GM19463 (cell line): ENCODE measurements around the gene TET3.
"Not testable (repeated sequence)": the region's sequence is repeated elsewhere in the genome, so short reads cannot be mapped to it uniquely, and the experiment has no call there.

Experiments
- ATAC-seq: cut with Tn5 transposase; IDR thresholded peaks from one replicate; pipeline ENCODE4 v1.9.1; 2021; ENCODE audit warnings: mild to moderate bottlenecking, moderate library complexity; ENCODE audit not compliant: unreplicated experiment

TET3 gene

DNA sequence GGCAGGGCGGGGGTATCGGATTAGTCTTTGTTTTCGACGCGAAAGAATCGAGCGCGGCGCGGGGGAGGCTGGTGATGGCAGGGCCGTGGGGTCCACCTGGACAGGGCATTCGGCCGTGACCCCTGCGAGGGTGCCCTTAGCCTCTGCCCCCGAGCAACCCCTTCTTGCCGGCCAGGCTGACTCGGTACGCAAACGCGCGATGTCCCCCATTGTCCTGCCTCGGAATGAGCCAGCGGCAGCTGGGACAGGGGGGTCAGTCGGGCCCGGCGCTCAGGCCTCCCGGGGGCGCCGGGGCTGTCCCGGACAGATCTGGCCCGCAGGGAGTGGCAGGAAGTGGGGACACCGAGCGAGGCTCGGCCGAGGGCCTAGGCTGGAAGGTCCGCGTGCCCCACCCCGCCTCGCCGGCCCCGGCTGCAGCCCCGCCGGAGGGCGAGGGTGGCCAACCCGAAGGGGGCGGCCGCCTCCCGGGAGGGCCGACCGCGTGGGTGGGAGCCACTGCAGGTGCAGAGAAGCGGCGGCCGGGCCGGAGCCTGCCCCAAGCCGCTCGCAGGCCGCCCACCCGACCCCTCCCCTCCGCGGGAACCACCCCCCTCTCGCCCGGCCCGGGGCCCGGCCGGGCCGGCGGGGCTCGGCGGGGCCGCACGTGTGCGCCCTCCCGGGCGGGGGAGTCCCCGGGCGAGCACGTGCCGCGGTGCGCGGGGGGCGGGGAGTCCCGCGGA lies at the start of gene TET3:
TSS of gene TET3 (plus strand) at position 708 of the 719 bp plus-strand sequence. CDS start 1,494 bp downstream, outside the sequence.
- ATAC-seq: peak; percentile 41

DNA sequence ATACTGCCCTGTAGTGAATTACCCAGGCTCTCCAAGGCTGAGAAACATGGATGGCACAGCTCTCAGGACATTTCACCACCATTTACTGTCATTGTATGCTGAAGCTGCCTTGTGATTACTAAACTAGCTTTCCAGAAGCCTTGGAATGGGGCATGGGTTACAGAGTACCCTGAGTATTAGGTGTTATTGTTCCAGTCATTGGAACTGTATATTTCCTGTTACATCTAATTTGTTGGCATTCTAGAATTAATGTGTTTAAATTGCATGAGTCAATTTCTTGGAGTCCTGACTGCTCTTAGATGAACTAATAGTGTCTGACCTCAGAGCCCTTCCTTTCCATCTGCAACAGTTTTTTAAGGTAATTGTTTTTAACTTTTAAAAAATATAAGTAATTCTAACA lies 49.1 kb upstream of the TET3 start:
- ATAC-seq: no peak

DNA sequence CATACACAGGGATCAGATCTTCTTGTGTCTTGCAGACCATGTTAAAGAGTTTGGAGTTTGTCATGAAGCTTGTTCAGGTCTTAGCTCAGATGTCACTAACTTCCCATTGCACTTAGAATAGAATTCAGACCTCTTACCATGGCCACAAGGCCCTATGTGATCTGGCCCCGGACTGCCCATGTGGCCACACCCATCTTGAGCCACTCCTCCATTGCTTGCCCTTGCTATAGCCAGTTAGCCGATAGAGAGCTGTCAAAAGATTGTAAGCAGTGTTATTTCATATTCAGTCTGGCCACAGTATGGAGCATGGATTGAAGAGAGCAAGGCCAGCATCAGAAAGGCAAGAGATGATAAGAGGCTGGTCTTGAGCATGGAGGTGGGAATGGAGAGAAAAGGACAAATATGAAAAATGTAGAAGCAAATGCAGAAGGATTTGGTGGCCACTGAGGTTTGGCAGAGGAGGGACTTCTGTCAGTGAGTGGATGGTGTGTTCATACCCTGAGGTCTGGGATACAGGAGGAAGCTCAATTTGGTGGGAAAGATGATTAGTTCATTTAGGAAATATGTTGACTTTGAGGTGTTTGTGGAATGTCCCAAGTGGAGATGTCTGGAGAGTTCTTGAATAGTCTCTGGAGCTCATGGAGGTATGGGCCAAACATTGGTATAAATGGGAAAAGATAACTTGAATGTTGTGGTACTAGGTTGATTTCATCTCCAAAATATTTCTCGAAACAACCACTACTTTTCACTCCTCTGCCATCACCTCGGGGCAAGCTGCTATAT lies 47.4 kb upstream of the TET3 start:
- no peak for ATAC-seq

DNA sequence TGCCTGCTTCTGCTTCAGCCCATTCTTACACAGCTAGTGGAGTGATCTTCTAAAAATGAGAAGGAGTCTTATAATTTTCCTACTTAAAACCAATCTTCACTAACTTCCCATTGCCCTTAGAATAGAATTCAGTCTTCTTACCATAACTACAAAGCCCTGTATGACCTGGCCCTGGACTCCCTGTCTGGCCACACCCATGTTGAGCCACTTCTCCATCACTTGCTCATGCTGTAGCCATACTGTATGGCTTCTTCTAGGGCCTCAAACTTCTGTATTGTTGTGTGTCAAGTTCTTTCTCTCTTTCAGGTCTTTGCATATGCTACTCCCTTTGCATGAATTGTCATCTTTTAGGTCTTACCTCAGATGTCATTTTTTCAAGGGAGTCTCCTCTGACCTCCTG lies 46.8 kb upstream of the TET3 start:
- no peak for ATAC-seq

DNA sequence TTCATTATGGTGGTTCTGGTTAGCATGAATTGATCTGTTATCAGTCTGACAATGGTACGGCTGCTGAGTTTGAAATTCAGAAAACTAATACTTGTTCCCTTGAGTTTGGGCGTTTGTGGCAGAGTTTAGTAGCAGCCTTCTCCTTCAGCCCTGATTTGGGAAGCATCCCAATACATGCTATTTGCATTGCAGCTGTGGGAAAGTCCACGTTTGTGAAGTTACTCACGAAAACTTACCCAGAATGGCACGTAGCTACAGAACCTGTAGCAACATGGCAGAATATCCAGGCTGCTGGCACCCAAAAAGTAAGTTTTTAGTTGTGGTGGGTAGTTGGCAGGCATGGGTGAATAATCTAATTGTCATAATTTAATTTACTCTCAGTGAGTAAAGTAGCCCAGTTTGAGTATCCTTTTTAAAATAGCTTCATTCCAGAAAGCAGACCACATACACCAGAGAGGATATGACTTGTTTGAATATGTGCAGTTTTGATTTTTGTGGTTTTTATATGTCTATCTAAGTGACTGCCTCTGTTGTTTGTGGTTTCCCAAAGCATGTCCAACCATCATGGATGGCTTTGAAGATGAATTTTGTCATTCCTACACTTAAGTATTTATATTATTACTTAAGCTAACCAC lies 45.9 kb upstream of the TET3 start:
- ATAC-seq: no peak

DNA sequence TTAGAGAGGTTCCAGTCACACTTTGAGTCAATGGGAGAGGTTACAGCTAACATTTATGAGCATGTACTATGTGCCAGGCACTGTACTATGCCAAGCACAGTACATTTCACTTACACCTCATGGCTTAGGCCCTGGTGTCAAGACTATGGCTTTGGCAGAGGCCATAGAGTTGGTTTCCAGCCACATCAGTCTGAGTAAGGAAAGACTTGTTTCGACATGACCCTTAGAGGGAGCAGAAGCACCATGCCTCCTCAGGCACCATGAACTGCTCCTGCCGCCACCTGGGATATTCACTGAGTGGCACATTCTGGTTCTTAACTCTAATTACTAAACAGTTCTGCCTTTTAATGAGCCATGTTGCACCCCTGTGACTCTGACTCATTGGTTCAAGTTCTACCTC lies 45.3 kb upstream of the TET3 start:
- ATAC-seq: no peak

DNA sequence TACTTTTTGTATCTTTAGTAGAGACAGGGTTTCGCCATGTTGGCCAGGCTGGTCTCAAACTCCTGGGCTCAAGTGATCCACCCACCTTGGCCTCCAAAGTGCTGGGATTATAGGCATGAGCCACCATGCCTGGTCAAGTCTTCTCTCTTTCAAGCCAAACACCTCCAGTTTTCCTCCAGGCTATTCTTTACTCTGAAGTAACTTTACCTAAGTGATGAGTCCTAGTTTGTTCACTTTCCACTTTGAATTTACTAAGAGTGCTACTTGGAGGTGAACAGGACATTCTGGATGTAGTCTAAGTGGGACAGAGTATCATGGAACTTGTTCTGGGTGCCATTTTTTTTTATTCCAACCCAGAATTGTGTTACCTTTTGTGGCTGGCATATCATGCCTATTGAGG lies 44.6 kb upstream of the TET3 start:
- not testable (repeated sequence) for ATAC-seq

DNA sequence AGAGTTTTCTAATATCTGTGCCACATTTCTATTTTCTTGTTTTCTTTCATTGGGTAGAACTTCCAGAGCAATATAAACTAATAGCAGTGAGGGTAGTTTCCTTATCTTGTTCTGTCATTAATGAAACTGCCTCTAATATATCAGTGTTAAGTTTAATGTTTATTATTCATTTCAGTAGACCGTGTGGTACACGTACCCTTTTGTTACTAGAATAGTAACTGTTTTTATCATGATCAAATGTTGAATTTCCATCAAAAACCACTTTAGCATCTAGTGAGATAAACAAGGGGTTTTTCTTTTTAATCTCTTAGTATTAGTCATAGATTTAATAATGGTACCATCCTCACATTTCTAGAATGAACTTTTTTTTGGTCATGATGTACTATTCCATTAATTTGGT lies 42.0 kb upstream of the TET3 start:
- no peak for ATAC-seq

DNA sequence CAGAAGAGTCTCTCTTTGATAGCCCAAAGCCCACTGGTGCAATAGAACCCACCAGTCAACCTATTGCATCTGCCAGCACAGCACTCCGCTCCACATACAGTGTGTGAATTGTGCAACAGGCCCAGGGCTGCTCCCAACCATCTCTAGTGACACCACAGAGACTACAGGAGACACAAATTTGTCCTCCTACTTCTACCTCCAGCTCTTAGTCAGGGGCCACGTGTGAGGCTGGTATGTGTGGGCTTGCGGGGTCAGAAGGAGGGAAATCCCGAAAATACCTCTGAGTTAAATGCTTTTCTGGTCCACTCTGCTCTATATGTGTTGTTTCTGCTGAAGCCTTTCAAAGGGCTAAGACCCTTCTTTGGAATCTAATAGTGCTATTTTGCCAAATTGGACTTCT lies 40.0 kb upstream of the TET3 start:
- peak; percentile 76 for ATAC-seq

DNA sequence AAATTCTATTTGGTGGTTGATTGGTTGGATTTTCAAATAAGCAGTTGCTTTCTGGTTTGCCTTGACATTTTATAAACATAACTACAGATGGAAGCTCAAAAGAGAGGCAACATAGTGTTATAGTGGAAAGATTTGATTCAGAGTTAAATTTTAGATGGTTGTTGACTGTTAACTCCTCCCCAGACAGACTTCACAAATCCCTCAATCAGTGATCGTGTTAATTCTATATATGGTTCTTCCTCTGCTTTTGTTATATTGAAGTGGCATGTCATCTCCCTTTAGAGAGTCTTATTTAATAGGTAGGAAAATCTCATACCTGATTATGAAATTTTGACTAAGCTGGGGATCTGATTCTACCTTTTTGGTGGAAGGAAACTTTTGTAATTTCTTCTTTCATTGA lies 38.5 kb upstream of the TET3 start:
- ATAC-seq: no peak

DNA sequence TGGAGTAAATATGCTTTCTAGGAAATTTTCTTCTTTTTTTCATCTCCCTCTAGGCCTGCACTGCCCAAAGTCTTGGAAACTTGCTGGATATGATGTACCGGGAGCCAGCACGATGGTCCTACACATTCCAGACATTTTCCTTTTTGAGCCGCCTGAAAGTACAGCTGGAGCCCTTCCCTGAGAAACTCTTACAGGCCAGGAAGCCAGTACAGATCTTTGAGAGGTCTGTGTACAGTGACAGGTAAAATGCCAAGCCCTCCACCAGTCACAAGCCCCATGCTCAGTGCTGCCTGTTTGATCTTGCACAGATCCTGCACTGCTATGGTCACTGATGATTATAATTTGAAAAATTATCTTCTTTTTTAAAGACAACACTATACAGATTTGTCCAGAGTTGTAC lies 38.0 kb upstream of the TET3 start:
- ATAC-seq: no peak

DNA sequence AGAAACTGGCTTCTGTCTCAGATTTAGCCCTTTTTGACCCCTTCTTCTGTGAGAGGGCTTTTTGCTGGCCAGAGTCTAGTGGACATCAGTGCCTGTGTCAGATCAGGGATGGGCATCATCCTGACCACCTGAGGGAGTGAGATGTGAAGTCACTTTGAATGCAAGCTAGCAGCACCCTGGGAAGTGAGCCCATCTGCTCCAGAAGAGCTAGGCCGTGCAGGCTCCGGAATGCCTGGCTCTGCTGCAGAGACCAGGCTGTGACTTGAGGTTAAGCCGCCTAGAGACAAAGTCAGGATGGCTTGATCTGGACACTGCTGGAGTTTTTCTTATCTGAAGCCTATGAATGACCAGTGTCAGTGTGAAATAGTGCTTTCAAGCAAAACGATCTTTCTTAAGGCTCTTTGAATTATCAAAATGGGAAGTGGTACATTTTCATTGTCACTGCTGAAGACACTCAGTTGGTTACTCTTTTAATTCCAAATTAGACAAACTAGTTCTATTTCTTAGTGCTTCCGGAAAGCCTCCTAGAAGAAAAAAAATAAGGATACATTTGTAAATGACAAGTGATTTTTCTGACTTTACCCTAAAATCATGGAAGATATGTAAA lies 37.2 kb upstream of the TET3 start:
- no peak for ATAC-seq

DNA sequence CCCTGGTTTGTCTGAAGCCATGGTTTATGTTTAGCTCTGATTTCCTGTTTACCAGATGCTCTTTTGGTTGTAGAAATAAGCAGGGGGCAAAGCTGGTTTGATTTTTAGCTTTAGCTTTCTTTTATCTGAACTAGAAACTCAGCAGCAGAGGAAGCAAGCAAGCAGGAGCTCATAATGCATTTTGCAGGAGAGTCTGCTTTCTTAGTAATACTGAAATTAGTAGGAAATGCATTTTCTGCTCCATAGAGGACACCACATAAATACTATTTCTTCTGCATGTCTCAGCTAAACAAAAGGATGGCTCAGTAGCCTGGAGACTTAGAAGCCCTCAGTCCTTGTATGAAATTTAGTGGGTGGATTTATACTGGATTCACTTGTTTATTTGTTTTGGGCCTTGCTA lies 34.9 kb upstream of the TET3 start:
- ATAC-seq: no peak

DNA sequence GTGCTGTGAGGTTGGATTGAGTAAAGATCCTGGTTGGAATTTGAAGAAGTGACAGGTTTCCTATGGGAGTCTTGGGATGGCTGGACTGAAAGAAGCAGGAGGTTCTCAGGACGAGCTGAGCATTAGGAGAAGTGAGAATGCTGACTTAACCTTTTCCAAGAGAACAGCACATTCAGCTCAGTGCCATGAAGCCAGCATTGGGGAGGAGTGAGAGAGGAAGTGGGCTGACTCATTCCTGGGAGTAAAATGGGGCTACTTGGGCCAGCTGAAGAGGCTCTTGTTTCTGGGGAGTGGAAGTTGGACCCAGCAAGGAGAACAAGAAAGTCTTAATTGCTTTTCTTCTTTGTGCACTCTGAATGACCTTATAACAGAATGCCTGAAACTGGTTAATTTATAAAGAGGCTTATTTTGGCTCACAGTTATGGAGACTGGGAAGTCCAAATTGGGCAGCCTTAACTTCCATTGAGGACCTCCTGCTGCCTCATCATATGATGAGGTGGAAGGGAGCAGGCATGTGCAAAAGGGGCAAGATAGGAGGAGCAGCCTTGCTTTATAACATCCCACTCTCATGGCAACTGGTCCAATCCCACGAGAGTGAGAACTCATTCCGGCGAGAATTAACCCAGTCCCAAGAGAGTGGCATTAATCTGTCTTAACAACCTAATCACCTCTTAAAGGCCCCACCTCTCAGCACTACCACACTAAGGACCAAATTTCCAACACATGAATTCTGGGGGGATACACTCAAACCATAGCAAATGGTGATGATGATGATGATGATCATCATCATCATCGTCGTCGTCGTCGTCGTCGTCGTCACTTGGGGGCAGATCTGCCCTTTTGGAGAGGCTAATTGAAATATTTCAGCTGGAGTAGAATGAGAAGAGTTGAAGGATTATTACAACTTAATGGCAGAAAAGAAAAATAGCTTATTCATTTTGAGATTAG lies 31.9 kb upstream of the TET3 start:
- ATAC-seq: no peak

DNA sequence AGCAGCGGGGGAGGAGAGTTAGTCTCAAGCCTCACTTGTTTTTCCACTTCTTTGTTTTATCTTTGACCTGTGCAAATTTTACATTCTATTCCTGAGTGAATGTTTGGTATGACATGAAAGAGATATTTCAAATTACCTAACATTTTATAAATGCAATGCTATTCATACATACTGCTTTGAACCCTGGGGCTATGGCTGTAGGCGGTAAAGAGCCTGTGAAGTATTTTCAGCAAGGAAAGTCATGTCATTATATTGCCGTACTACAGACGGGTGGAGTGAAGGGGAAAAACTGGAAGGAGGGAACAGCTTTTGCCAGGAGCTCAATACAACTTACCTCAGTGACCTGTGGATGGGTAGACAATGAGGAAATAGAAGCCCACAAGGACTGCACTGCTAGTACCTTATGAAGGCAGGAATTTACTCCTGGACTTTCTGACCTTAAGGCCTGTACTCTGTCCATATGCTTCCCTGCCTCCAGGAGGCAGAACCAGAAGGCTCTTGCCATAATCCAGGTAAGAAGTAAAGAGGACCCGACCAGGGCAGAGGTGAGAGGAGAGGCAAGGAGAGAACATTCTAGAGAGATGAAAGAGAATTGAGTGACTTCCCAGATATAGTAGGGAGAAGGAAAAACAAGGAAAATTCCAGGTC lies 28.4 kb upstream of the TET3 start:
- ATAC-seq: no peak

DNA sequence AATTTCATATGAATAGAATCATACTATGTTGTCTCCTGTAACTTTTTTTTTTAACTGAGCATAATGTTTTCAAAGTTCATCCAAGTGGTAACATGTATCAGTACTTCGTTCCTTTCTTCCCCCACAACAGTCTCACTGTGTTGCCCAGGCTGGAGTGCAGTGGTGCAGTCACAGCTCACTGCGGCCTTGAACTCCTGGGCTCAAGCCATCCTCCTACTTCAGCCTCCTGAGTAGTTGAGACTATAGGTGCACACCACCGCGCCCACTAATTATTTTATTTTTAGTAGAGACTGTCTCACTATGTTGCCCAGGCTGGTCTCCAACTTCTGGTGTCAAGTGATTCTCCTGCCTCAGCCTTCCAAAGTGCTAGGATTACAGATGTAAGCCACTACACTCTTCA lies 23.4 kb upstream of the TET3 start:
- no peak for ATAC-seq

DNA sequence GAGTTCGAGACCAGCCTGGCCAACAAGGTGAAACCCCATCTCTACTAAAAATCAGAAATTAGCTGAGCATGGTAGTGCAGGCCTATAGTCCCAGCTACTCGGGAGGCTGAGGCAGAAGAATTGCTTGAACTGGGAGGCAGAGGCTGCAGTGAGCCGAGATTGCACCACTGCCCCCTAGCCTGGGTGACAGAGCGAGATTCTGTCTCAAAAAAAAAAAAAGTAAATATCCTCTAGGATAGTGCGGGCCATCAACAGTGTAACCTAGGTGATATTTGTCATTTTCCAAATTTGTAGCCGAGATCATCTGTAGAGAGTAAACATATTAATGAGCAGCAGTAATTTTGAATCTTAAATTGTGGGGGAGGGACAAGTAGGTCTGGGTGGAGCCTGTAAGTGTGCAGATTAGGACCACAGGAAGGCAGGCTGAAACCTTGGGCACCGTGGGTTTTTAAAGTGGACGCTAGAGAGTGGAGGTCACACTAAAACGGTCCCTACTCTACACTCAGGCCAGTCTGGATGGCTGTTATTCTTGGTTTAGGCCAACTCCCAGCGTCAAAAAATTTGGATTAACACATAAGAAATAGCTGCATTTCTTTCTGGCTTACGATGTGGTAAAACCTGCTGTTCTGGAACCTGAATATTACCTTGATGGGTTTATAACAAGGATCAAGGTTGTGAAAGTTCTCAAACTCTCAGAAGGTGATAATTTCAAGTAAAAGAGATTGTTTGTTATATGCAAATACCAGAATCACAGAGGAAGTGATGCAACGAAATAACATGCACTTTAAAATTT lies 22.7 kb upstream of the TET3 start:
- ATAC-seq: no peak

DNA sequence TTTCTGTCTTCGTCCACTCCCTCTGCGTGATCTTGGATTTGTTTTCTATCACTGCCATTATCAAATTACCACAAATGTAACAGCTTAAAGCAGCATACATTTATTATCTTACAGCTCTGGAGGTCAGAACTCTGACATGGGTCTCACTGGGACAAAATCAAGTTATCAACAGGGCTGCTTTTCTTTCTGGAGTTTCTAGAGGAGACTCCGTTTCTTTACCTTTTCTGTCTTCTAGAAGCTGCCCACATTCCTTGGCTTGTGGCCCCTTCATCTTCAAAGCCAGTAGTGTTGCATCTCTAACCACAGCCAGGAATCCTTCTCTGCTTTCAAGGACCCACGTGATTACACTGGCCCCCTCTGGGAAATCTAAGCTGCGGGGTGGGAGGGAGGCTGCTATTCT lies 21.9 kb upstream of the TET3 start:
- no peak for ATAC-seq
